GM18519 (cell line): ENCODE data around the gene SESTD1.
"Not testable (repeated sequence)": the region's sequence is repeated elsewhere in the genome, so short reads cannot be mapped to it uniquely, and the experiment has no call there.

Source experiments
- ATAC-seq: cut with Tn5 transposase; IDR thresholded peaks from one replicate; pipeline ENCODE4 v1.9.1; 2021; ENCODE audit warnings: mild to moderate bottlenecking, moderate library complexity; ENCODE audit not compliant: unreplicated experiment, low FRiP score

Gene SESTD1

GRCh38 chr2:179057737-179058136, 206.9 kb downstream of the SESTD1 start:
- ATAC-seq, result no peak

GRCh38 chr2:179053568-179053967, 211.1 kb downstream of the SESTD1 start:
- ATAC-seq, result not testable (repeated sequence)
